Trophoblast cell (in vitro differentiated cells and primary cell): ENCODE measurements around the gene MTMR2.

Experiments
- DNase-seq, 2 donors: peaks; one replicate each; pipeline ENCODE4 v3.0.0-alpha.2; 2016
- H2AFZ ChIP-seq: 2 replicates; pipeline ENCODE4 v1.6.1; 2013; ENCODE audit warnings: low read length, moderate library complexity, mild to moderate bottlenecking; ENCODE audit not compliant: insufficient read depth, poor library complexity
- H2AK5ac ChIP-seq: 2 replicates; pipeline ENCODE4 v1.6.1; 2013; ENCODE audit warnings: mild to moderate bottlenecking, low read length
- H2BK120ac ChIP-seq: 2 replicates; pipeline ENCODE4 v1.6.1; 2013; ENCODE audit warnings: low read length, mild to moderate bottlenecking, moderate library complexity; ENCODE audit not compliant: insufficient read depth, poor library complexity
- H2BK12ac ChIP-seq: 2 replicates; pipeline ENCODE4 v1.6.1; 2013; ENCODE audit warnings: mild to moderate bottlenecking, low read length, moderate library complexity
- H2BK5ac ChIP-seq: 2 replicates; pipeline ENCODE4 v1.6.1; 2013; ENCODE audit warnings: low read length, low read depth, moderate library complexity, mild to moderate bottlenecking; ENCODE audit not compliant: poor library complexity
- H3K14ac ChIP-seq: 2 replicates; pipeline ENCODE4 v1.6.1; 2013; ENCODE audit warnings: mild to moderate bottlenecking, low read length
- H3K18ac ChIP-seq: 2 replicates; pipeline ENCODE4 v1.6.1; 2013; ENCODE audit warnings: mild to moderate bottlenecking, low read length
- H3K23ac ChIP-seq: 2 replicates; pipeline ENCODE4 v1.6.1; 2013; ENCODE audit warnings: low read length
- H3K27ac ChIP-seq: 2 replicates; pipeline ENCODE4 v1.5.1; 2013; ENCODE audit warnings: low read depth, mild to moderate bottlenecking, inconsistent platforms, low read length, moderate library complexity
- H3K27me3 ChIP-seq: 2 replicates; pipeline ENCODE4 v1.6.1; 2013; ENCODE audit warnings: inconsistent platforms, mild to moderate bottlenecking, low read length, moderate library complexity; ENCODE audit not compliant: insufficient read depth
- H3K36me3 ChIP-seq, 2 experiments: 1 replicate in 1 of 2; 2 replicates in 1 of 2; pipeline ENCODE4 v1.6.1; 2013; ENCODE audit warnings: low read length in 2 of 2, mild to moderate bottlenecking in 2 of 2, moderate library complexity in 1 of 2; ENCODE audit not compliant: insufficient read depth in 2 of 2, control insufficient read depth in 1 of 2
- H3K4ac ChIP-seq: 2 replicates; pipeline ENCODE4 v1.6.1; 2013; ENCODE audit warnings: low read depth, mild to moderate bottlenecking, low read length, moderate library complexity
- H3K4me1 ChIP-seq, 2 experiments: 1 replicate in 1 of 2; 2 replicates in 1 of 2; pipeline ENCODE4 v1.6.1; 2013; ENCODE audit warnings: low read length in 2 of 2, mild to moderate bottlenecking in 2 of 2, moderate library complexity in 1 of 2; ENCODE audit not compliant: insufficient read depth in 2 of 2, control insufficient read depth in 1 of 2
- H3K4me2 ChIP-seq: 2 replicates; pipeline ENCODE4 v1.6.1; 2013; ENCODE audit warnings: inconsistent platforms, mild to moderate bottlenecking, low read length, moderate library complexity
- H3K4me3 ChIP-seq: 2 replicates; pipeline ENCODE4 v1.5.1; 2013; ENCODE audit warnings: mild to moderate bottlenecking, low read depth, low read length, inconsistent platforms
- H3K79me1 ChIP-seq: one replicate; pipeline ENCODE4 v1.6.1; 2013; ENCODE audit warnings: low read length
- H3K79me2 ChIP-seq: 2 replicates; pipeline ENCODE4 v1.6.1; 2013; ENCODE audit warnings: low read length, mild to moderate bottlenecking; ENCODE audit not compliant: control insufficient read depth, insufficient read depth, poor library complexity
- H3K9ac ChIP-seq: 2 replicates; pipeline ENCODE4 v1.6.1; 2013; ENCODE audit warnings: mild to moderate bottlenecking, low read length
- H3K9me3 ChIP-seq: 2 replicates; pipeline ENCODE4 v1.6.1; 2013; ENCODE audit warnings: low read depth, mild to moderate bottlenecking, control low read depth, inconsistent platforms, low read length; ENCODE audit not compliant: insufficient read depth
- H4K12ac ChIP-seq: 2 replicates; pipeline ENCODE4 v1.6.1; 2013; ENCODE audit warnings: low read depth, mild to moderate bottlenecking, low read length, moderate library complexity
- H4K8ac ChIP-seq: 2 replicates; pipeline ENCODE4 v1.6.1; 2013; ENCODE audit warnings: low read depth, mild to moderate bottlenecking, low read length, moderate library complexity
- H4K91ac ChIP-seq: one replicate; pipeline ENCODE4 v1.6.1; 2013; ENCODE audit warnings: low read depth, mild to moderate bottlenecking, low read length, moderate library complexity
- WGBS: extraction: QIAGEN DNeasy Blood & Tissue Kit; methylation state at CpG from one replicate; pipeline ENCODE4 v1.1.7; 2013; ENCODE audit warnings: missing lambda C conversion rate; ENCODE audit not compliant: insufficient read length, insufficient coverage; ENCODE audit errors: extremely low coverage; 5-methylcytosine and 5-hydroxymethylcytosine counted together

Gene MTMR2

GRCh38 chr11:95832763-95833162 is 91.1 kb downstream of the MTMR2 start:
- Histone ChIP-seq H3K4me3 (no peak overlapping the region), H3K4me1 (no peaks in the 10 kb centered on the region), H2AFZ (no peak overlapping the region), H4K12ac (no peak overlapping the region), H4K8ac (no peak overlapping the region), H3K4me2 (no peak overlapping the region), H2BK120ac (no peak overlapping the region), H3K14ac (no peak overlapping the region), H3K27ac (no peak overlapping the region), H3K9ac (no peak overlapping the region), H3K9me3 (no peaks in the 10 kb centered on the region), H3K18ac (no peak overlapping the region), H4K91ac (no peak overlapping the region), H3K23ac (no peak overlapping the region), H3K27me3 (no peaks in the 10 kb centered on the region), H2AK5ac (no peak overlapping the region), H2BK12ac (no peak overlapping the region), H3K79me1 (no peaks in the 10 kb centered on the region), H2BK5ac (no peak overlapping the region), H3K36me3 (peaks cover 2 to 12% of the 10 kb centered on the region in 2 experiments), H3K4ac (no peak overlapping the region), H3K79me2 (no peaks in the 10 kb centered on the region)
- no CpG with 5 or more reads among the region's 3 CpGs for WGBS
- no peak for DNase-seq

GRCh38 chr11:95831198-95831883 is 92.6 kb downstream of the MTMR2 start:
- H4K8ac ChIP-seq: no peak overlapping the region
- H2BK12ac ChIP-seq: no peak overlapping the region
- no peak overlapping the region for H4K12ac ChIP-seq
- peaks cover 2 to 14% of the 10 kb centered on the region in 2 experiments for H3K36me3 ChIP-seq
- H3K18ac ChIP-seq: no peak overlapping the region
- H3K4me1 ChIP-seq: no peaks in the 10 kb centered on the region
- no peaks in the 10 kb centered on the region for H3K27me3 ChIP-seq
- DNase-seq: no peak
- no peak overlapping the region for H4K91ac ChIP-seq
- H3K23ac ChIP-seq: no peak overlapping the region
- no peak overlapping the region for H3K4ac ChIP-seq
- no peak overlapping the region for H2AFZ ChIP-seq
- H2BK120ac ChIP-seq: no peak overlapping the region
- no peaks in the 10 kb centered on the region for H3K79me1 ChIP-seq
- no peak overlapping the region for H2AK5ac ChIP-seq
- H3K9ac ChIP-seq: no peak overlapping the region
- H3K4me2 ChIP-seq: no peak overlapping the region
- H3K79me2 ChIP-seq: no peaks in the 10 kb centered on the region
- H3K9me3 ChIP-seq: no peaks in the 10 kb centered on the region
- no peak overlapping the region for H3K14ac ChIP-seq
- WGBS: no CpG with 5 or more reads among the region's 2 CpGs
- H2BK5ac ChIP-seq: no peak overlapping the region
- H3K4me3 ChIP-seq: no peak overlapping the region
- H3K27ac ChIP-seq: no peak overlapping the region

GRCh38 chr11:95829580-95830259 is 94.2 kb downstream of the MTMR2 start:
- Histone ChIP-seq H3K9me3 (no peaks in the 10 kb centered on the region), H3K27ac (no peak overlapping the region)
- no CpG with 5 or more reads among the region's 1 CpG for WGBS

GRCh38 chr11:95827696-95828095 is 96.2 kb downstream of the MTMR2 start:
- H3K23ac ChIP-seq: no peak overlapping the region
- H3K9me3 ChIP-seq: no peaks in the 10 kb centered on the region
- H3K4ac ChIP-seq: no peak overlapping the region
- H3K4me3 ChIP-seq: no peak overlapping the region
- H3K27ac ChIP-seq: no peak overlapping the region
- H4K8ac ChIP-seq: no peak overlapping the region
- H2BK12ac ChIP-seq: no peak overlapping the region
- no peaks in the 10 kb centered on the region for H3K79me2 ChIP-seq
- no peak overlapping the region for H2BK120ac ChIP-seq
- no peak overlapping the region for H3K14ac ChIP-seq
- peaks cover 2 to 8% of the 10 kb centered on the region in 2 experiments for H3K36me3 ChIP-seq
- no peak overlapping the region for H2BK5ac ChIP-seq
- no peaks in the 10 kb centered on the region for H3K27me3 ChIP-seq
- H3K4me2 ChIP-seq: no peak overlapping the region
- H4K91ac ChIP-seq: no peak overlapping the region
- H3K9ac ChIP-seq: no peak overlapping the region
- H3K4me1 ChIP-seq: no peaks in the 10 kb centered on the region
- DNase-seq: no peak
- H3K79me1 ChIP-seq: no peaks in the 10 kb centered on the region
- no peak overlapping the region for H2AK5ac ChIP-seq
- no peak overlapping the region for H4K12ac ChIP-seq
- H3K18ac ChIP-seq: no peak overlapping the region
- WGBS: no CpG with 5 or more reads among the region's 4 CpGs
- no peak overlapping the region for H2AFZ ChIP-seq

More at GRCh38 chr11:95829580-95830259, 94.2 kb downstream of the MTMR2 start:
- Histone ChIP-seq H2BK120ac (no peak overlapping the region), H3K4me1 (no peaks in the 10 kb centered on the region), H4K12ac (no peak overlapping the region), H3K18ac (no peak overlapping the region), H3K27me3 (no peaks in the 10 kb centered on the region), H3K4ac (no peak overlapping the region), H4K91ac (no peak overlapping the region), H3K79me2 (no peaks in the 10 kb centered on the region), H3K4me3 (no peak overlapping the region), H3K9ac (no peak overlapping the region), H3K4me2 (no peak overlapping the region), H2BK12ac (no peak overlapping the region), H2AK5ac (no peak overlapping the region), H3K14ac (no peak overlapping the region), H3K36me3 (peaks cover 2 to 11% of the 10 kb centered on the region in 2 experiments), H2BK5ac (no peak overlapping the region), H3K79me1 (no peaks in the 10 kb centered on the region), H2AFZ (no peak overlapping the region), H3K23ac (no peak overlapping the region), H4K8ac (no peak overlapping the region)
- DNase-seq: no peak
